Measurements from ENCODE around the gene PRSS50.
A peak's percentile ranks its signal among the peaks of the same experiment; 100 is the strongest.

Gene PRSS50

GRCh38 chr3:46725621-46726314 lies 8.1 kb upstream of the PRSS50 start:
- DNase-seq: no peak

- DNase-seq: no peak
Observed at GRCh38 chr3:46724424-46724823, 6.8 kb upstream of the PRSS50 start.

GRCh38 chr3:46722443-46722842 lies 4.8 kb upstream of the PRSS50 start:
- DNase-seq: no peak

- no peak for DNase-seq
Observed at GRCh38 chr3:46721009-46721408, 3.3 kb upstream of the PRSS50 start.

- no peak for DNase-seq
Observed at GRCh38 chr3:46719735-46720271, 2.1 kb upstream of the PRSS50 start.

GRCh38 chr3:46719044-46719565 lies 1.4 kb upstream of the PRSS50 start:
- DNase-seq: no peak

- no peak for DNase-seq
Observed at GRCh38 chr3:46716461-46717441, 918 bp downstream of the PRSS50 start.

- no peak for DNase-seq
Observed at GRCh38 chr3:46715507-46716175, 2.0 kb downstream of the PRSS50 start.

GRCh38 chr3:46714728-46715506 lies 2.8 kb downstream of the PRSS50 start:
- DNase-seq: no peak

GRCh38 chr3:46713898-46714552 lies 3.6 kb downstream of the PRSS50 start:
- peak in 1 of 2 donors; percentile 35 for DNase-seq

- no peak for DNase-seq
Observed at GRCh38 chr3:46713050-46713897, 4.4 kb downstream of the PRSS50 start.

GRCh38 chr3:46712191-46713049 lies 5.2 kb downstream of the PRSS50 start:
- DNase-seq: no peak

- DNase-seq: no peak
Observed at GRCh38 chr3:46711760-46712159, 5.9 kb downstream of the PRSS50 start.

GRCh38 chr3:46711305-46711704 lies 6.4 kb downstream of the PRSS50 start:
- DNase-seq: peak in 1 of 2 donors; percentile 67

GRCh38 chr3:46710671-46711295 lies 6.9 kb downstream of the PRSS50 start:
- no peak for DNase-seq

- DNase-seq: no peak
Observed at GRCh38 chr3:46710229-46710628, 7.4 kb downstream of the PRSS50 start.

GRCh38 chr3:46709721-46710120 lies 7.9 kb downstream of the PRSS50 start:
- DNase-seq: no peak

GRCh38 chr3:46709157-46709654 lies 8.5 kb downstream of the PRSS50 start:
- no peak for DNase-seq
